ENCODE measurements around the gene PLS3.

- TF ChIP-seq POLR2A (IDR thresholded peaks at IDR 0.05; ENCODE audit: low read length) (no peak), GATA1 (IDR thresholded peaks at IDR 0.05; ENCODE audit: low read depth, low read length) (no peak)
These were observed 88.6 kb downstream of the PLS3 start for GRCh38 chrX:115649461-115650063.

All from erythroblast (primary cell).